ENCODE results near the gene RAC3. TPM values are rescaled to one million over a fixed set of nuclear protein-coding genes. Genes with fewer than 3 reads are reported as not detected.
A peak's percentile ranks its signal among the peaks of the same experiment; 100 is the strongest.

RAC3 gene
- total RNA-seq, 3 donors from 2014 or later (not counting 1 experiment from before 2014, with no cell fraction given): 0.61 to 2.2 (median 2.1) TPM

GRCh38 chr17:82022310-82022980 is 9.0 kb upstream of the RAC3 start, which contains the start of gene CENPX:
TSS of gene CENPX (minus strand) at chr17:82022878. CDS start at chr17:82022861, 17 bp downstream.
- peaks cover 7 to 34% of the 10 kb centered on the region in 2 donors for H3K4me1 Mint-ChIP-seq
- H3K36me3 Mint-ChIP-seq: no peaks in the 10 kb centered on the region
- no peak for TF ChIP-seq CTCF (IDR thresholded peaks at IDR 0.05)
- under 1% methylated on average over 64 of the region's 64 CpGs for WGBS (ENCODE audit: insufficient coverage)
- Histone ChIP-seq H3K27me3 (ENCODE audit: control insufficient read depth, insufficient read depth, low read length) (no peaks in the 10 kb centered on the region), H3K36me3 (ENCODE audit: control insufficient read depth, insufficient read depth, low read length) (no peaks in the 10 kb centered on the region), H3K9me3 (ENCODE audit: control insufficient read depth, insufficient read depth, low read length) (no peaks in the 10 kb centered on the region), H3K4me3 (ENCODE audit: low read length) (peak within 1 kb of the TSS; percentile 77), H3K27ac (ENCODE audit: low read length) (peak within 1 kb of the TSS; percentile 38), H3K4me1 (ENCODE audit: control insufficient read depth, insufficient read depth, low read length) (peaks cover 29% of the 10 kb centered on the region)
- peak within 1 kb of the TSS in 1 of 2 donors; percentile 92 for H3K27ac Mint-ChIP-seq
- intact Hi-C loops (cut with micrococcal nuclease): loop anchor here (2.0 kb wide), 1 partner anchor 76 kb away; the partner anchor contains the start of gene FASN
- no peaks in the 10 kb centered on the region for H3K9me3 Mint-ChIP-seq
- ATAC-seq: peak in 1 of 3 donors; percentile 8
- no peaks in the 10 kb centered on the region for H3K27me3 Mint-ChIP-seq (ENCODE audit: low read depth in 2 of 2)
- no peak for DNase-seq
- peak within 1 kb of the TSS; percentile 83 for H3K4me3 Mint-ChIP-seq

- no peaks in the 10 kb centered on the region for H3K27me3 Mint-ChIP-seq (ENCODE audit: low read depth in 2 of 2)
- H3K9me3 Mint-ChIP-seq: no peaks in the 10 kb centered on the region
- H3K9me3 ChIP-seq (ENCODE audit: control insufficient read depth, insufficient read depth, low read length): no peaks in the 10 kb centered on the region
- intact Hi-C loops (cut with micrococcal nuclease): loop anchor here (1.0 to 2.0 kb wide), 2 partner anchors 14 to 76 kb away; partner anchors contain the start of genes DCXR and FASN
- peaks cover 29% of the 10 kb centered on the region for H3K4me1 ChIP-seq (ENCODE audit: control insufficient read depth, insufficient read depth, low read length)
- H3K36me3 Mint-ChIP-seq: no peaks in the 10 kb centered on the region
- no peaks in the 10 kb centered on the region for H3K36me3 ChIP-seq (ENCODE audit: control insufficient read depth, insufficient read depth, low read length)
- H3K4me3 ChIP-seq (ENCODE audit: low read length): peak within 1 kb of the TSS; percentile 77
- peak within 1 kb of the TSS; percentile 38 for H3K27ac ChIP-seq (ENCODE audit: low read length)
- H3K27ac Mint-ChIP-seq: peak within 1 kb of the TSS in 1 of 2 donors; percentile 92
- DNase-seq (peak; percentile 99), ATAC-seq (peak; percentile 94 to 99 (median 94))
- H3K4me3 Mint-ChIP-seq: peak within 1 kb of the TSS; percentile 83
- H3K4me1 Mint-ChIP-seq: peaks cover 7 to 34% of the 10 kb centered on the region in 2 donors
- TF ChIP-seq CTCF (IDR thresholded peaks at IDR 0.05): no peak
- under 1% methylated on average over 42 of the region's 42 CpGs for whole genome bisulfite sequencing (ENCODE audit: insufficient coverage)
- H3K27me3 ChIP-seq (ENCODE audit: control insufficient read depth, insufficient read depth, low read length): no peaks in the 10 kb centered on the region
These were observed 8.5 kb upstream of the RAC3 start, which contains the start of gene LRRC45 for GRCh38 chr17:82022981-82023446. TSS of gene LRRC45 (plus strand) at chr17:82023305. CDS start at chr17:82023644, 339 bp downstream.

GRCh38 chr17:82023447-82024241 is 7.8 kb upstream of the RAC3 start:
- Mint-ChIP-seq H3K27me3 (ENCODE audit: low read depth in 2 of 2) (no peaks in the 10 kb centered on the region), H3K27ac (peak overlapping the region in 1 of 2 donors; percentile 92), H3K36me3 (no peaks in the 10 kb centered on the region), H3K4me1 (peaks cover 7 to 34% of the 10 kb centered on the region in 2 donors), H3K4me3 (peak overlapping the region; percentile 77), H3K9me3 (no peaks in the 10 kb centered on the region)
- Histone ChIP-seq H3K9me3 (ENCODE audit: control insufficient read depth, insufficient read depth, low read length) (no peaks in the 10 kb centered on the region), H3K36me3 (ENCODE audit: control insufficient read depth, insufficient read depth, low read length) (no peaks in the 10 kb centered on the region), H3K27me3 (ENCODE audit: control insufficient read depth, insufficient read depth, low read length) (no peaks in the 10 kb centered on the region), H3K4me3 (ENCODE audit: low read length) (peak overlapping the region; percentile 54), H3K4me1 (ENCODE audit: control insufficient read depth, insufficient read depth, low read length) (peaks cover 29% of the 10 kb centered on the region), H3K27ac (ENCODE audit: low read length) (no peak overlapping the region)
- WGBS (ENCODE audit: insufficient coverage): 5% methylated on average over 55 of the region's 55 CpGs
- TF ChIP-seq CTCF (IDR thresholded peaks at IDR 0.05): no peak
- DNase-seq (peak in 1 of 2 donors; percentile 45), ATAC-seq (no peak)
- intact Hi-C loops (cut with micrococcal nuclease): loop anchor here (1.0 to 2.0 kb wide), 2 partner anchors 14 to 75 kb away; partner anchors contain the start of genes DCXR and FASN
